NCI-H2171 (cell line): ENCODE measurements around the gene SPATC1L.
A peak's percentile ranks its signal among the peaks of the same experiment; 100 is the strongest.
"Not testable (repeated sequence)": the region's sequence is repeated elsewhere in the genome, so short reads cannot be mapped to it uniquely, and the experiment has no call there.

ENCODE experiments used
- DNase-seq: peaks from one replicate; lab custom pipeline; 2025; lab: John Stamatoyannopoulos, UW

The SPATC1L gene

GRCh38 chr21:46183910-46184624 is at the start of gene SPATC1L:
Gene SPATC1L, minus strand, starts transcription at chr21:46184459. Its CDS starts 1,643 bp downstream, at chr21:46182816.
- DNase-seq = peak; percentile 77

GRCh38 chr21:46229923-46230260 is 45.6 kb upstream of the SPATC1L start:
- no peak for DNase-seq

GRCh38 chr21:46229133-46229922 is 45.1 kb upstream of the SPATC1L start:
- peak; percentile 50 for DNase-seq

- DNase-seq = peak; percentile 98
Observed at GRCh38 chr21:46228345-46229051, 44.2 kb upstream of the SPATC1L start, which contains the start of gene LSS. Gene LSS, minus strand, starts transcription at chr21:46228774. Its CDS starts 29 bp downstream, at chr21:46228745.

GRCh38 chr21:46227811-46228344 is 43.6 kb upstream of the SPATC1L start:
- no peak for DNase-seq

GRCh38 chr21:46226920-46227599 is 42.8 kb upstream of the SPATC1L start:
- no peak for DNase-seq

GRCh38 chr21:46226146-46226545 is 41.9 kb upstream of the SPATC1L start:
- DNase-seq = no peak

- DNase-seq = not testable (repeated sequence)
Observed at GRCh38 chr21:46223661-46224060, 39.4 kb upstream of the SPATC1L start.

- no peak for DNase-seq
Observed at GRCh38 chr21:46223217-46223616, 39.0 kb upstream of the SPATC1L start.

- no peak for DNase-seq
Observed at GRCh38 chr21:46222436-46223116, 38.3 kb upstream of the SPATC1L start.

GRCh38 chr21:46221664-46222435 is 37.6 kb upstream of the SPATC1L start:
- DNase-seq = no peak

GRCh38 chr21:46220847-46221246 is 36.6 kb upstream of the SPATC1L start:
- no peak for DNase-seq

GRCh38 chr21:46220275-46220810 is 36.1 kb upstream of the SPATC1L start:
- DNase-seq = no peak

- DNase-seq = no peak
Observed at GRCh38 chr21:46219591-46220239, 35.5 kb upstream of the SPATC1L start.

- DNase-seq = no peak
Observed at GRCh38 chr21:46218906-46219590, 34.8 kb upstream of the SPATC1L start.

- DNase-seq = no peak
Observed at GRCh38 chr21:46217511-46218196, 33.4 kb upstream of the SPATC1L start.

GRCh38 chr21:46216132-46216747 is 32.0 kb upstream of the SPATC1L start:
- DNase-seq = no peak
